SKM-1 (cell line): ENCODE measurements around the gene LYRM4.

ENCODE experiments used
- DNase-seq: peaks from one replicate; lab custom pipeline; 2025; ENCODE audit not compliant: unreplicated experiment; lab: John Stamatoyannopoulos, UW

LYRM4 gene

GRCh38 chr6:5178806-5179205, 81.9 kb downstream of the LYRM4 start:
- no peak for DNase-seq

GRCh38 chr6:5175635-5176034, 85.1 kb downstream of the LYRM4 start:
- DNase-seq: no peak

GRCh38 chr6:5174756-5175549, 85.8 kb downstream of the LYRM4 start:
- no peak for DNase-seq

GRCh38 chr6:5174244-5174643, 86.5 kb downstream of the LYRM4 start:
- no peak for DNase-seq

- DNase-seq: no peak
Observed at GRCh38 chr6:5173810-5174209, 86.9 kb downstream of the LYRM4 start.

GRCh38 chr6:5172897-5173474, 87.8 kb downstream of the LYRM4 start:
- DNase-seq: no peak

- DNase-seq: no peak
Observed at GRCh38 chr6:5172041-5172653, 88.6 kb downstream of the LYRM4 start.

GRCh38 chr6:5167501-5167900, 93.2 kb downstream of the LYRM4 start:
- DNase-seq: no peak

GRCh38 chr6:5164092-5164491, 96.7 kb downstream of the LYRM4 start:
- no peak for DNase-seq

- no peak for DNase-seq
Observed at GRCh38 chr6:5163247-5163646, 97.5 kb downstream of the LYRM4 start.

GRCh38 chr6:5162355-5162754, 98.4 kb downstream of the LYRM4 start:
- no peak for DNase-seq

GRCh38 chr6:5160206-5160605, 100.5 kb downstream of the LYRM4 start:
- no peak for DNase-seq

- no peak for DNase-seq
Observed at GRCh38 chr6:5159162-5159561, 101.6 kb downstream of the LYRM4 start.

- DNase-seq: no peak
Observed at GRCh38 chr6:5158180-5158579, 102.6 kb downstream of the LYRM4 start.

GRCh38 chr6:5157621-5158138, 103.1 kb downstream of the LYRM4 start:
- no peak for DNase-seq

GRCh38 chr6:5156627-5157026, 104.1 kb downstream of the LYRM4 start:
- DNase-seq: no peak

- DNase-seq: no peak
Observed at GRCh38 chr6:5155906-5156305, 104.8 kb downstream of the LYRM4 start.

GRCh38 chr6:5153186-5153585, 107.6 kb downstream of the LYRM4 start:
- DNase-seq: no peak

GRCh38 chr6:5152460-5152859, 108.3 kb downstream of the LYRM4 start:
- DNase-seq: no peak

- DNase-seq: no peak
Observed at GRCh38 chr6:5151955-5152401, 108.8 kb downstream of the LYRM4 start.

- DNase-seq: no peak
Observed at GRCh38 chr6:5151360-5151954, 109.3 kb downstream of the LYRM4 start.
